HEK293 (cell line): ENCODE measurements around the gene RTL9.

Experiments
- CTCF ChIA-PET: fragments of 350-600 bp; formaldehyde crosslinking; extraction: SDS; loops from one replicate; lab custom pipeline; 2021; ENCODE audit warnings: antibody characterized with exemption; lab: Yijun Ruan, JAX
- POLR2A ChIA-PET: fragments of 300-600 bp; formaldehyde crosslinking; extraction: SDS; loops from one replicate; lab custom pipeline; 2020; ENCODE audit warnings: antibody characterized with exemption, inconsistent platforms; lab: Yijun Ruan, JAX
- H3K27ac ChIP-seq: fragments of 200-500 bp; sonication (Bioruptor generic); 2 replicates; pipeline ENCODE4 v1.5.1; 2014; ENCODE audit warnings: low read depth, low read length, control low read depth, inconsistent platforms; ENCODE audit errors: extremely low read depth
- H3K36me3 ChIP-seq, 2 experiments: fragments of 200-500 bp in 1 of 2; sonication (Bioruptor generic) in 1 of 2; 1 replicate in 1 of 2; 2 replicates in 1 of 2; pipeline ENCODE4 v1.5.1; 2014 to 2017; ENCODE audit warnings: inconsistent platforms in 2 of 2, low read length in 2 of 2; ENCODE audit not compliant: control insufficient read depth in 2 of 2, insufficient read depth in 1 of 2
- H3K4me1 ChIP-seq: fragments of 200-500 bp; sonication (Bioruptor generic); 2 replicates; pipeline ENCODE4 v1.5.1; 2014; ENCODE audit warnings: mild to moderate bottlenecking, low read length, inconsistent platforms; ENCODE audit not compliant: control insufficient read depth, insufficient read depth
- H3K4me3 ChIP-seq: 2 replicates; pipeline ENCODE4 v1.5.1; 2011; ENCODE audit warnings: low read depth, mild to moderate bottlenecking, control low read depth, low read length, moderate library complexity
- H3K9me3 ChIP-seq: fragments of 200-500 bp; sonication (Bioruptor generic); 2 replicates; pipeline ENCODE4 v1.5.1; 2014; ENCODE audit warnings: low read depth, low read length, inconsistent platforms; ENCODE audit not compliant: control insufficient read depth, insufficient read depth
- HOXC10 ChIP-seq: sonication (generic); formaldehyde crosslinking; IDR thresholded peaks from 2 replicates; pipeline ENCODE4 v1.8.1; 2023; ENCODE audit warnings: mild to moderate bottlenecking, missing genetic modification reagents
- MEIS1 ChIP-seq: sonication (generic); formaldehyde crosslinking; IDR thresholded peaks from 2 replicates; pipeline ENCODE4 v1.8.1; 2022; ENCODE audit warnings: missing genetic modification reagents, mild to moderate bottlenecking, borderline replicate concordance
- MYNN ChIP-seq: fragments of 450-650 bp; formaldehyde crosslinking; IDR thresholded peaks from 2 replicates; pipeline ENCODE4 v1.5.1; 2016; ENCODE audit warnings: missing biosample characterization, missing genetic modification characterization, borderline replicate concordance
- SCRT2 ChIP-seq: fragments of 450-650 bp; formaldehyde crosslinking; IDR thresholded peaks from 2 replicates; pipeline ENCODE4 v1.5.1; 2016; ENCODE audit warnings: missing biosample characterization, missing genetic modification characterization
- TCF7L2 ChIP-seq: IDR thresholded peaks from 2 replicates; pipeline ENCODE4 v1.6.1; 2011; ENCODE audit warnings: low read depth, mild to moderate bottlenecking, inconsistent platforms, low read length, moderate library complexity, borderline replicate concordance
- TRIM28 ChIP-seq: IDR thresholded peaks from 2 replicates; pipeline ENCODE4 v1.6.1; 2011; ENCODE audit warnings: low read length, control low read depth, borderline replicate concordance
- ZBTB48 ChIP-seq: fragments of 450-650 bp; formaldehyde crosslinking; IDR thresholded peaks from 2 replicates; pipeline ENCODE4 v1.5.1; 2016; ENCODE audit warnings: missing biosample characterization, missing genetic modification characterization
- ZFHX2 ChIP-seq: fragments of 450-650 bp; formaldehyde crosslinking; conservative IDR thresholded peaks from 2 replicates; pipeline ENCODE4 v1.5.1; 2016; ENCODE audit warnings: missing biosample characterization, missing genetic modification characterization
- ZFP3 ChIP-seq: fragments of 450-650 bp; formaldehyde crosslinking; IDR thresholded peaks from 2 replicates; pipeline ENCODE4 v1.5.1; 2016; ENCODE audit warnings: low read depth, missing biosample characterization, missing genetic modification characterization
- ZFP37 ChIP-seq: fragments of 450-650 bp; formaldehyde crosslinking; IDR thresholded peaks from 2 replicates; pipeline ENCODE4 v1.5.1; 2016; ENCODE audit warnings: missing biosample characterization, missing genetic modification characterization
- ZNF146 ChIP-seq: fragments of 450-650 bp; formaldehyde crosslinking; IDR thresholded peaks from 2 replicates; pipeline ENCODE4 v1.5.1; 2016; ENCODE audit warnings: missing biosample characterization, missing genetic modification characterization
- ZNF174 ChIP-seq: fragments of 450-650 bp; formaldehyde crosslinking; IDR thresholded peaks from 2 replicates; pipeline ENCODE4 v1.5.0; 2017; ENCODE audit warnings: missing biosample characterization, mild to moderate bottlenecking, missing genetic modification characterization
- ZNF202 ChIP-seq: fragments of 450-650 bp; formaldehyde crosslinking; IDR thresholded peaks from 2 replicates; pipeline ENCODE4 v1.5.1; 2016; ENCODE audit warnings: missing biosample characterization, missing genetic modification characterization, borderline replicate concordance
- ZNF248 ChIP-seq: fragments of 450-650 bp; formaldehyde crosslinking; IDR thresholded peaks from 2 replicates; pipeline ENCODE4 v1.5.1; 2017; ENCODE audit warnings: missing biosample characterization, missing genetic modification characterization
- ZNF311 ChIP-seq: fragments of 450-650 bp; formaldehyde crosslinking; IDR thresholded peaks from 2 replicates; pipeline ENCODE4 v1.5.1; 2017; ENCODE audit warnings: missing biosample characterization, missing genetic modification characterization, borderline replicate concordance
- ZNF354C ChIP-seq: fragments of 450-650 bp; formaldehyde crosslinking; IDR thresholded peaks from 2 replicates; pipeline ENCODE4 v1.5.1; 2016; ENCODE audit warnings: missing biosample characterization, missing genetic modification characterization, low read depth, borderline replicate concordance
- ZNF366 ChIP-seq: fragments of 450-650 bp; formaldehyde crosslinking; conservative IDR thresholded peaks from 2 replicates; pipeline ENCODE4 v1.5.1; 2016; ENCODE audit warnings: missing biosample characterization, missing genetic modification characterization
- ZNF416 ChIP-seq: fragments of 450-650 bp; formaldehyde crosslinking; IDR thresholded peaks from 2 replicates; pipeline ENCODE4 v1.5.1; 2016; ENCODE audit warnings: missing biosample characterization, missing genetic modification characterization
- ZNF548 ChIP-seq: fragments of 450-650 bp; formaldehyde crosslinking; IDR thresholded peaks from 2 replicates; pipeline ENCODE4 v1.5.1; 2016; ENCODE audit warnings: missing biosample characterization, missing genetic modification characterization
- ZNF571 ChIP-seq: fragments of 450-650 bp; formaldehyde crosslinking; IDR thresholded peaks from 2 replicates; pipeline ENCODE4 v1.5.0; 2017; ENCODE audit warnings: missing biosample characterization, missing genetic modification characterization
- ZNF585B ChIP-seq: fragments of 450-650 bp; formaldehyde crosslinking; IDR thresholded peaks from 2 replicates; pipeline ENCODE4 v1.5.1; 2016; ENCODE audit warnings: missing biosample characterization, missing genetic modification characterization
- ZNF623 ChIP-seq: fragments of 450-650 bp; formaldehyde crosslinking; IDR thresholded peaks from 2 replicates; pipeline ENCODE4 v1.5.1; 2016; ENCODE audit warnings: missing biosample characterization, missing genetic modification characterization
- ZNF624 ChIP-seq: fragments of 450-650 bp; formaldehyde crosslinking; IDR thresholded peaks from 2 replicates; pipeline ENCODE4 v1.5.1; 2017; ENCODE audit warnings: missing biosample characterization, missing genetic modification characterization
- ZNF785 ChIP-seq: fragments of 450-650 bp; formaldehyde crosslinking; IDR thresholded peaks from 2 replicates; pipeline ENCODE4 v1.5.1; 2016; ENCODE audit warnings: missing biosample characterization, missing genetic modification characterization
- TF ChIP-seq, protein P1 (sequence below): fragments of 450-650 bp; formaldehyde crosslinking; IDR thresholded peaks from 2 replicates; pipeline ENCODE4 v1.5.1; 2016; ENCODE audit warnings: missing biosample characterization, missing genetic modification characterization
- TF ChIP-seq, protein P2 (sequence below): fragments of 450-650 bp; formaldehyde crosslinking; IDR thresholded peaks from 2 replicates; pipeline ENCODE4 v1.5.1; 2016; ENCODE audit warnings: missing biosample characterization, missing genetic modification characterization
- TF ChIP-seq, protein P3 (sequence below): fragments of 450-650 bp; formaldehyde crosslinking; IDR thresholded peaks from 2 replicates; pipeline ENCODE4 v1.5.1; 2016; ENCODE audit warnings: missing biosample characterization, missing genetic modification characterization
- TF ChIP-seq, protein P4 (sequence below): fragments of 450-650 bp; formaldehyde crosslinking; IDR thresholded peaks from 2 replicates; pipeline ENCODE4 v1.5.1; 2016; ENCODE audit warnings: missing biosample characterization, missing genetic modification characterization

Gene RTL9

DNA sequence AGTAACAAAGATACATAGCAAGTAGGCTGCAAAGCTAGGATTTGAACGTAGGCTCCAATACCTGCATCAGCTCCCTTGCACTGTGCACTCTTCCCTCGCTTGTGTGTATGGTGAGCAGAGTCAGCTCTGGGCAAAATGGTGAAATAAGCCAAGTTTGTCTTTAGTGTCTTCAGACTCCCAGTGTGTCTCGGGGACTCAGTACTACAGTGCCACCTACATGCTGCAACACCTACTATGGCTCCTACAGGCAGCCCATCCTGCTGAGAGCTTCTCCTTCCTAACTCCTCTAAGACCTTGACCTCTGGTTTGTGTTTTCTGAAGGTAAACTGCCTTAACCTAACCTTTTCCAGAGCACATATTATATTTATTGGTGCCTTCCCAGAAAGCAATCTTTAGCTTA is 42.5 kb downstream of the RTL9 start:
- TF ChIP-seq ZNF585B (tag by site-specific recombination): no peak
- TF ChIP-seq, protein P1, sequence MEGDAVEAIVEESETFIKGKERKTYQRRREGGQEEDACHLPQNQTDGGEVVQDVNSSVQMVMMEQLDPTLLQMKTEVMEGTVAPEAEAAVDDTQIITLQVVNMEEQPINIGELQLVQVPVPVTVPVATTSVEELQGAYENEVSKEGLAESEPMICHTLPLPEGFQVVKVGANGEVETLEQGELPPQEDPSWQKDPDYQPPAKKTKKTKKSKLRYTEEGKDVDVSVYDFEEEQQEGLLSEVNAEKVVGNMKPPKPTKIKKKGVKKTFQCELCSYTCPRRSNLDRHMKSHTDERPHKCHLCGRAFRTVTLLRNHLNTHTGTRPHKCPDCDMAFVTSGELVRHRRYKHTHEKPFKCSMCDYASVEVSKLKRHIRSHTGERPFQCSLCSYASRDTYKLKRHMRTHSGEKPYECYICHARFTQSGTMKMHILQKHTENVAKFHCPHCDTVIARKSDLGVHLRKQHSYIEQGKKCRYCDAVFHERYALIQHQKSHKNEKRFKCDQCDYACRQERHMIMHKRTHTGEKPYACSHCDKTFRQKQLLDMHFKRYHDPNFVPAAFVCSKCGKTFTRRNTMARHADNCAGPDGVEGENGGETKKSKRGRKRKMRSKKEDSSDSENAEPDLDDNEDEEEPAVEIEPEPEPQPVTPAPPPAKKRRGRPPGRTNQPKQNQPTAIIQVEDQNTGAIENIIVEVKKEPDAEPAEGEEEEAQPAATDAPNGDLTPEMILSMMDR (tag by site-specific recombination): 0 out of 2 replicates have a peak, but pooled peaks have one; percentile 14
- TF ChIP-seq, all 188 proteins: peak for 1
- H3K36me3 ChIP-seq: no peaks in the 10 kb centered on the region
- H3K27ac ChIP-seq: no peak overlapping the region
- H3K9me3 ChIP-seq: no peaks in the 10 kb centered on the region
- no peaks in the 10 kb centered on the region for H3K4me1 ChIP-seq
- ChIA-PET CTCF (interaction anchor here (0.7 to 22.1 kb wide), 2 partner anchors 10 to 239 kb away, joined by 4 to 576 read pairs; no protein-coding TSS in a partner anchor), POLR2A (no interaction called here)
- H3K4me3 ChIP-seq: no peak overlapping the region

DNA sequence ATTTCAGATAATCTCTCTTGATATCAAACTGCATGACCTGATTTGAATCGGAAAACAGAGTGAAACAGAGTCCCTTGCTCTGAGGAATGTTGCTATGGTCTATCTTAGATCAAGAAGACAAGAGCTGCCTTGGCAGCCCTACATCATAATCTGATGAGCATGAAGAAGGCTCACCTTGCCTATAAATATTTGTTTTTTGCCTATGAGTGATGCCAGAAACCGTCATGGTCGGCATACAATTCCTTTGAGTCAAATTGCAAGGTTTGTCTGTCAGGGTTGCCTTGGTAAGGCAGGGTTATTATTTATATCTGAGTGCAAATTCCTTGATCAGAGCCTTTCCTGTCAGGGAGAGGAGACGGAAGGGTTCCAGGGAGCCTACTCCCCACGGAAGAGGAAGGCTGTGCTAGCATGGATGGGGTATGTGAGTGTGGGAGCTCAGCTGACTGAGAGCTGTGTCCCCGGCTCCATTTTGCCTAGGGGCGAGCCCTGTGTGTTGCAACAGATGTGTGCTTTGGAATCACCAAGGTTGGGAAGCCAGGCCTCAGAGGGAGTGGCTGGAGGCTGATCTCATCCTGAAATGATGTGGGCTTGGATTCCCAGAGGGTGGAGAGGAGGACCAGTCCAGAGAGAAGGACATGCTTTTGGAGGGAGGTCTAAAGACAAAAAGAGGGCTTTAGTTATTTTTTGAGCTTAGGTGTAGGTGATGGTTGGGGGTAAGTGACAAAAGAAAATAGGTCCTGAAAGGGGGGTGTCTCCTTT is 43.6 kb downstream of the RTL9 start:
- Histone ChIP-seq H3K4me1 (no peaks in the 10 kb centered on the region), H3K4me3 (no peak overlapping the region), H3K9me3 (no peaks in the 10 kb centered on the region), H3K27ac (no peak overlapping the region), H3K36me3 (no peaks in the 10 kb centered on the region)
- ChIA-PET CTCF (interaction anchor here (1.1 to 22.1 kb wide), 7 partner anchors 10 to 487 kb away, joined by 3 to 576 read pairs (median 5); no protein-coding TSS in a partner anchor), POLR2A (no interaction called here)
- TF ChIP-seq ZNF785 (tag by site-specific recombination) (no peak), TRIM28 (no peak), ZFP37 (tag by site-specific recombination) (no peak), ZNF354C (no peak), ZFP3 (no peak), ZNF248 (tag by site-specific recombination) (no peak), ZNF202 (tag by site-specific recombination) (no peak), ZBTB48 (no peak), ZNF146 (tag by site-specific recombination) (no peak), ZNF624 (tag by site-specific recombination) (no peak), ZNF311 (tag by site-specific recombination) (no peak), ZFHX2 (tag by site-specific recombination) (0 out of 2 replicates have a peak, but pooled peaks have one; percentile 11), TCF7L2 (no peak), ZNF366 (no peak), MYNN (no peak), ZNF174 (tag by site-specific recombination) (no peak), ZNF548 (tag by site-specific recombination) (no peak), SCRT2 (tag by site-specific recombination) (peak; percentile 76), ZNF623 (tag by site-specific recombination) (no peak), ZNF416 (tag by site-specific recombination) (no peak), HOXC10 (CRISPR knock-in tag) (no peak), MEIS1 (CRISPR knock-in tag) (no peak), ZNF571 (tag by site-specific recombination) (no peak)
- TF ChIP-seq, protein P2, sequence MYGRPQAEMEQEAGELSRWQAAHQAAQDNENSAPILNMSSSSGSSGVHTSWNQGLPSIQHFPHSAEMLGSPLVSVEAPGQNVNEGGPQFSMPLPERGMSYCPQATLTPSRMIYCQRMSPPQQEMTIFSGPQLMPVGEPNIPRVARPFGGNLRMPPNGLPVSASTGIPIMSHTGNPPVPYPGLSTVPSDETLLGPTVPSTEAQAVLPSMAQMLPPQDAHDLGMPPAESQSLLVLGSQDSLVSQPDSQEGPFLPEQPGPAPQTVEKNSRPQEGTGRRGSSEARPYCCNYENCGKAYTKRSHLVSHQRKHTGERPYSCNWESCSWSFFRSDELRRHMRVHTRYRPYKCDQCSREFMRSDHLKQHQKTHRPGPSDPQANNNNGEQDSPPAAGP (tag by site-specific recombination): no peak
- TF ChIP-seq, protein P3, sequence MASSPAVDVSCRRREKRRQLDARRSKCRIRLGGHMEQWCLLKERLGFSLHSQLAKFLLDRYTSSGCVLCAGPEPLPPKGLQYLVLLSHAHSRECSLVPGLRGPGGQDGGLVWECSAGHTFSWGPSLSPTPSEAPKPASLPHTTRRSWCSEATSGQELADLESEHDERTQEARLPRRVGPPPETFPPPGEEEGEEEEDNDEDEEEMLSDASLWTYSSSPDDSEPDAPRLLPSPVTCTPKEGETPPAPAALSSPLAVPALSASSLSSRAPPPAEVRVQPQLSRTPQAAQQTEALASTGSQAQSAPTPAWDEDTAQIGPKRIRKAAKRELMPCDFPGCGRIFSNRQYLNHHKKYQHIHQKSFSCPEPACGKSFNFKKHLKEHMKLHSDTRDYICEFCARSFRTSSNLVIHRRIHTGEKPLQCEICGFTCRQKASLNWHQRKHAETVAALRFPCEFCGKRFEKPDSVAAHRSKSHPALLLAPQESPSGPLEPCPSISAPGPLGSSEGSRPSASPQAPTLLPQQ (tag by site-specific recombination): 0 out of 2 replicates have a peak, but pooled peaks have one; percentile 55
- TF ChIP-seq, protein P4, sequence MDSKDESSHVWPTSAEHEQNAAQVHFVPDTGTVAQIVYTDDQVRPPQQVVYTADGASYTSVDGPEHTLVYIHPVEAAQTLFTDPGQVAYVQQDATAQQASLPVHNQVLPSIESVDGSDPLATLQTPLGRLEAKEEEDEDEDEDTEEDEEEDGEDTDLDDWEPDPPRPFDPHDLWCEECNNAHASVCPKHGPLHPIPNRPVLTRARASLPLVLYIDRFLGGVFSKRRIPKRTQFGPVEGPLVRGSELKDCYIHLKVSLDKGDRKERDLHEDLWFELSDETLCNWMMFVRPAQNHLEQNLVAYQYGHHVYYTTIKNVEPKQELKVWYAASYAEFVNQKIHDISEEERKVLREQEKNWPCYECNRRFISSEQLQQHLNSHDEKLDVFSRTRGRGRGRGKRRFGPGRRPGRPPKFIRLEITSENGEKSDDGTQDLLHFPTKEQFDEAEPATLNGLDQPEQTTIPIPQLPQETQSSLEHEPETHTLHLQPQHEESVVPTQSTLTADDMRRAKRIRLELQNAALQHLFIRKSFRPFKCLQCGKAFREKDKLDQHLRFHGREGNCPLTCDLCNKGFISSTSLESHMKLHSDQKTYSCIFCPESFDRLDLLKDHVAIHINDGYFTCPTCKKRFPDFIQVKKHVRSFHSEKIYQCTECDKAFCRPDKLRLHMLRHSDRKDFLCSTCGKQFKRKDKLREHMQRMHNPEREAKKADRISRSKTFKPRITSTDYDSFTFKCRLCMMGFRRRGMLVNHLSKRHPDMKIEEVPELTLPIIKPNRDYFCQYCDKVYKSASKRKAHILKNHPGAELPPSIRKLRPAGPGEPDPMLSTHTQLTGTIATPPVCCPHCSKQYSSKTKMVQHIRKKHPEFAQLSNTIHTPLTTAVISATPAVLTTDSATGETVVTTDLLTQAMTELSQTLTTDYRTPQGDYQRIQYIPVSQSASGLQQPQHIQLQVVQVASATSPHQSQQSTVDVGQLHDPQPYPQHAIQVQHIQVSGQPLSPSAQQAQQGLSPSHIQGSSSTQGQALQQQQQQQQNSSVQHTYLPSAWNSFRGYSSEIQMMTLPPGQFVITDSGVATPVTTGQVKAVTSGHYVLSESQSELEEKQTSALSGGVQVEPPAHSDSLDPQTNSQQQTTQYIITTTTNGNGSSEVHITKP (tag by site-specific recombination): peak; percentile 86
